SK-N-MC (cell line): ENCODE data around the gene AMOTL2.

Experiments
- EZH2 ChIP-seq: fragments of 200-600 bp; sonication (generic); IDR thresholded peaks from one replicate; pipeline ENCODE4 v1.6.1; 2017; ENCODE audit warnings: antibody characterized with exemption
- POLR2AphosphoS5 ChIP-seq: IDR thresholded peaks from 2 replicates; pipeline ENCODE4 v1.6.1; 2012; ENCODE audit warnings: mild to moderate bottlenecking, low read depth, low read length, borderline replicate concordance

GRCh38 chr3:134362670-134363380 is 11.4 kb downstream of the AMOTL2 start:
- TF ChIP-seq POLR2AphosphoS5 (no peak), EZH2 (no peak)
